GM12878 (cell line): Measurements from ENCODE around the gene LRP1. TPM values are rescaled to one million over a fixed set of nuclear protein-coding genes. Genes with fewer than 3 reads are reported as not detected.

Source experiments
- ATAC-seq: fragments of 200-7000 bp; cut with Tn5 transposase; 3 replicates; pipeline ENCODE4 v1.9.1; 2020; ENCODE audit warnings: mild to moderate bottlenecking, moderate library complexity
- BruUV-seq: library from RNA; stranded (reverse); fragments of 400-500 nt; replicated peaks from 2 replicates; lab custom pipeline; 2021; lab: Mats Ljungman, UMichigan
- CTCF ChIA-PET: fragments of 300-600 bp; sonication (Branson Sonifier 250); formaldehyde crosslinking; extraction: SDS; loops from one replicate; lab custom pipeline; 2021; ENCODE audit warnings: inconsistent platforms; lab: Yijun Ruan, JAX
- POLR2A ChIA-PET: fragments of 350-600 bp; formaldehyde crosslinking; extraction: SDS; loops from one replicate; lab custom pipeline; 2021; ENCODE audit warnings: inconsistent platforms; lab: Charles Lee
- RAD21 ChIA-PET: fragments of 300-600 bp; sonication (Branson Sonifier 250); formaldehyde crosslinking; loops from one replicate; lab custom pipeline; 2023; ENCODE audit warnings: antibody characterized with exemption; ENCODE audit not compliant: unreplicated experiment; lab: Charles Lee
- SMC1A ChIA-PET: fragments of 300-600 bp; sonication (Branson Sonifier 250); formaldehyde crosslinking; loops from one replicate; lab custom pipeline; 2023; ENCODE audit not compliant: unreplicated experiment, uncharacterized antibody; lab: Charles Lee
- DNase-seq: peaks from one replicate; pipeline ENCODE4 v3.0.0-alpha.2; 2011; ENCODE audit warnings: low read depth, low spot score
- FAIRE-seq: peaks from 3 replicates; lab custom pipeline; 2011; peaks lifted over from hg19 to GRCh38; lab: Jason Lieb, UNC
- H2AFZ ChIP-seq: 2 replicates; pipeline ENCODE4 v1.6.0; 2011; ENCODE audit warnings: low read depth, low read length, control low read depth; ENCODE audit not compliant: control insufficient read depth
- H3K27ac ChIP-seq: 2 replicates; pipeline ENCODE4 v1.5.1; 2011; ENCODE audit warnings: control low read depth; ENCODE audit not compliant: control insufficient read depth, insufficient read depth
- H3K27me3 ChIP-seq, 2 experiments: replicated peaks in 1 of 2; 2 replicates each; pipeline versions ENCODE4 v1.6.0 to v1.6.1; 2011; ENCODE audit warnings: low read length in 1 of 2; ENCODE audit not compliant: control insufficient read depth in 2 of 2, insufficient read depth in 2 of 2
- H3K36me3 ChIP-seq, 2 experiments: 2 replicates each; pipeline ENCODE4 v1.5.1; 2011; ENCODE audit warnings: low read length in 1 of 2; ENCODE audit not compliant: control insufficient read depth in 2 of 2, insufficient read depth in 2 of 2
- H3K4me1 ChIP-seq: 2 replicates; pipeline ENCODE4 v1.6.1; 2011; ENCODE audit warnings: mild to moderate bottlenecking, low read length, moderate library complexity, mixed read lengths; ENCODE audit not compliant: control insufficient read depth, insufficient read depth
- H3K4me2 ChIP-seq: 2 replicates; pipeline ENCODE4 v1.6.0; 2011; ENCODE audit warnings: control low read depth; ENCODE audit not compliant: control insufficient read depth, insufficient read depth
- H3K4me3 ChIP-seq: fragments of 200-600 bp; sonication (generic); 2 replicates; pipeline ENCODE4 v1.5.1; 2016
- H3K79me2 ChIP-seq: 2 replicates; pipeline ENCODE4 v1.6.0; 2011; ENCODE audit warnings: low read length; ENCODE audit not compliant: control insufficient read depth, insufficient read depth
- H3K9ac ChIP-seq: 2 replicates; pipeline ENCODE4 v1.8.0; 2011; ENCODE audit warnings: low read length, control low read depth, mixed read lengths; ENCODE audit not compliant: control insufficient read depth, insufficient read depth
- H3K9me3 ChIP-seq: replicated peaks from 3 replicates; pipeline ENCODE4 v1.5.1; 2011; ENCODE audit warnings: mild to moderate bottlenecking, low read length; ENCODE audit not compliant: control insufficient read depth, insufficient read depth
- H4K20me1 ChIP-seq: 2 replicates; pipeline ENCODE4 v1.6.0; 2011; ENCODE audit not compliant: control insufficient read depth, insufficient read depth
- CHD1 ChIP-seq: IDR thresholded peaks from 2 replicates; pipeline ENCODE4 v1.6.1; 2012; ENCODE audit warnings: low read depth, low read length, improper control_type of control experiment
- ESRRA ChIP-seq: IDR thresholded peaks from 2 replicates; pipeline ENCODE4 v1.6.1; 2012; ENCODE audit warnings: mild to moderate bottlenecking, low read length, improper control_type of control experiment
- IKZF2 ChIP-seq, 2 experiments: fragments of 450-650 bp; IDR thresholded peaks; 2 replicates each; pipeline ENCODE4 v1.6.1; 2017; ENCODE audit warnings: mild to moderate bottlenecking in 2 of 2, moderate library complexity in 2 of 2
- KLF5 ChIP-seq: fragments of 450-650 bp; IDR thresholded peaks from 2 replicates; pipeline ENCODE4 v1.6.1; 2014; ENCODE audit warnings: mild to moderate bottlenecking; ENCODE audit not compliant: partially characterized antibody
- NR2F1 ChIP-seq: fragments of 450-650 bp; conservative IDR thresholded peaks from 2 replicates; pipeline ENCODE4 v1.6.1; 2017; ENCODE audit warnings: mild to moderate bottlenecking
- PML ChIP-seq: IDR thresholded peaks from 2 replicates; pipeline ENCODE4 v1.6.1; 2012; ENCODE audit warnings: low read length, inconsistent platforms
- RAD51 ChIP-seq: fragments of 450-650 bp; IDR thresholded peaks from 2 replicates; pipeline ENCODE4 v1.6.1; 2016; ENCODE audit warnings: moderate library complexity, mild to moderate bottlenecking, inconsistent platforms
- SPI1 ChIP-seq: IDR thresholded peaks from 2 replicates; pipeline ENCODE4 v1.6.1; 2011; ENCODE audit warnings: low read depth, mild to moderate bottlenecking, low read length, moderate library complexity, borderline replicate concordance; ENCODE audit not compliant: insufficient read depth
- TARDBP ChIP-seq: IDR thresholded peaks from 2 replicates; pipeline ENCODE4 v1.6.1; 2016; ENCODE audit warnings: borderline replicate concordance
- TBL1XR1 ChIP-seq: IDR thresholded peaks from 2 replicates; pipeline ENCODE4 v1.6.1; 2012; ENCODE audit warnings: low read depth, low read length, improper control_type of control experiment
- YBX1 ChIP-seq: fragments of 450-650 bp; IDR thresholded peaks from 2 replicates; pipeline ENCODE4 v1.6.1; 2016; ENCODE audit warnings: antibody characterized with exemption
- ZNF622 ChIP-seq: fragments of 450-650 bp; IDR thresholded peaks from 2 replicates; pipeline ENCODE4 v1.6.1; 2017; ENCODE audit warnings: mild to moderate bottlenecking, inconsistent platforms
- WGBS: methylation state at CpG from one replicate; pipeline ENCODE4 v1.1.6; 2016; ENCODE audit warnings: low lambda C conversion rate; ENCODE audit not compliant: insufficient replicate concordance, insufficient coverage; ENCODE audit errors: missing lambda C conversion rate; 5-methylcytosine and 5-hydroxymethylcytosine counted together
- in situ Hi-C: fragments of 300-500 bp; cut with MboI; formaldehyde crosslinking; loops from 9 replicates; pipeline ENCODE4 v1.14.3; 2018; ENCODE audit warnings: mixed read lengths
- intact Hi-C: fragments of 100-400 bp; cut with micrococcal nuclease; formaldehyde crosslinking; loops from one replicate; pipeline ENCODE4 v1.14.2; 2022; ENCODE audit not compliant: unreplicated experiment
- polyA plus RNA-seq, 11 experiments: library from polyadenylated mRNA; depleted of rRNA in 4 of 11; unstranded in 6 of 11; stranded (reverse) in 5 of 11; fragments of >200 nt; fragmentation: Nextera tagmentation in 4 of 11; fragmentation: Illumina TruSeq in 1 of 11; extraction: Ambion mirVana in 4 of 11; extraction: Trizol in 1 of 11; gene quantifications; 1 replicate in 1 of 11; 2 replicates in 10 of 11; pipeline versions ENCODE4 v1.2.1 to v1.2.3, GENCODE V29; 2011 to 2016; ENCODE audit warnings: inconsistent platforms in 2 of 11, missing spikeins in 2 of 11, low read depth in 1 of 11
- total RNA-seq, 4 experiments: library from RNA; depleted of rRNA in 3 of 4; stranded (reverse); fragments of >200 nt in 3 of 4; fragmentation: Illumina TruSeq in 1 of 4; extraction: Trizol in 1 of 4; gene quantifications; 2 replicates each; pipeline versions ENCODE4 v1.2.1 to v1.2.3, GENCODE V29; 2013 to 2021
- TF ChIP-seq, protein P1 (sequence below), 3 experiments: IDR thresholded peaks in 2 of 3; conservative IDR thresholded peaks in 1 of 3; 2 replicates each; pipeline ENCODE4 v1.5.1; 2011; ENCODE audit warnings: low read depth in 3 of 3, low read length in 3 of 3, mild to moderate bottlenecking in 3 of 3, control low read depth in 2 of 3, moderate library complexity in 2 of 3, inconsistent platforms in 1 of 3, mixed read lengths in 1 of 3; ENCODE audit not compliant: control insufficient read depth in 2 of 3, insufficient read depth in 1 of 3; ENCODE audit errors: extremely low read depth in 1 of 3
- TF ChIP-seq, protein P2 (sequence below): fragments of 450-650 bp; IDR thresholded peaks from 2 replicates; pipeline ENCODE4 v1.6.1; 2017; ENCODE audit warnings: antibody characterized with exemption, mild to moderate bottlenecking, moderate library complexity
- TF ChIP-seq, protein P3 (sequence below): IDR thresholded peaks from 2 replicates; pipeline ENCODE4 v1.6.1; 2012; ENCODE audit warnings: improper control_type of control experiment, low read depth, low read length; ENCODE audit not compliant: insufficient replicate concordance

Gene LRP1
- total and polyA plus RNA-seq, 10 of the 15 experiments (the other 5 are each of a cell fraction or from before 2014, with no cell fraction given), result under 0.01 to 1.1 (median 0.20) TPM; not detected in 2

DNA sequence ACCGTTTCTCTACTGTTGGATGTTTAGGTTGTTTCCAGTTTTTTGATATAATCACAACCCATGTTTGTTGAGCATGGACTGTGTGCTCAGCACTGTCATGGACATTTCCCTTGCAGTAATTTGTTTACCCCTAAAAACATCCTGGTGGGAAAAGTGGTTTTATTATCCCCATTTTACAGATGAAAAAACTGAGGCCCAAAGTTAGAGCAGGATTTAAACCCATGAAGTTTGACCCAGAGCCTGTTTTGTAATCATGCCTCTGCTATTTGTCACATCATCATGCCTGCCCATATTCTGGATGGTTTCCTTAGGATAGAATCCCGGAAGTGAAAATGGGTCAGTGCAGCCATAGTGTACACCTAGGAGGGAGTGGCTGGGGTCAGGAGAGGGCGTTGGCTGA, 36.2 kb downstream of the LRP1 start:
- WGBS, result 42% methylated on average over 3 of the region's 3 CpGs
- no peak overlapping the region for H2AFZ ChIP-seq
- BruUV-seq, result no TSS peak
- H4K20me1 ChIP-seq, result peaks cover 3% of the 10 kb centered on the region; the same call in 1 of the 2 replicates
- H3K9me3 ChIP-seq, result no peaks in the 10 kb centered on the region
- no peaks in the 10 kb centered on the region for H3K79me2 ChIP-seq
- no peak for FAIRE-seq
- no peak overlapping the region for H3K27ac ChIP-seq
- SMC1A ChIA-PET, result no interaction called here
- H3K36me3 ChIP-seq, result no peaks in the 10 kb centered on the region
- DNase-seq, result no peak
- ATAC-seq, result no peak
- H3K27me3 ChIP-seq, result no peaks in the 10 kb centered on the region
- POLR2A ChIA-PET, result no interaction called here
- H3K4me1 ChIP-seq, result no peaks in the 10 kb centered on the region; the same call in 1 of the 2 replicates
- no peak overlapping the region for H3K4me3 ChIP-seq
- TF ChIP-seq, protein P1, sequence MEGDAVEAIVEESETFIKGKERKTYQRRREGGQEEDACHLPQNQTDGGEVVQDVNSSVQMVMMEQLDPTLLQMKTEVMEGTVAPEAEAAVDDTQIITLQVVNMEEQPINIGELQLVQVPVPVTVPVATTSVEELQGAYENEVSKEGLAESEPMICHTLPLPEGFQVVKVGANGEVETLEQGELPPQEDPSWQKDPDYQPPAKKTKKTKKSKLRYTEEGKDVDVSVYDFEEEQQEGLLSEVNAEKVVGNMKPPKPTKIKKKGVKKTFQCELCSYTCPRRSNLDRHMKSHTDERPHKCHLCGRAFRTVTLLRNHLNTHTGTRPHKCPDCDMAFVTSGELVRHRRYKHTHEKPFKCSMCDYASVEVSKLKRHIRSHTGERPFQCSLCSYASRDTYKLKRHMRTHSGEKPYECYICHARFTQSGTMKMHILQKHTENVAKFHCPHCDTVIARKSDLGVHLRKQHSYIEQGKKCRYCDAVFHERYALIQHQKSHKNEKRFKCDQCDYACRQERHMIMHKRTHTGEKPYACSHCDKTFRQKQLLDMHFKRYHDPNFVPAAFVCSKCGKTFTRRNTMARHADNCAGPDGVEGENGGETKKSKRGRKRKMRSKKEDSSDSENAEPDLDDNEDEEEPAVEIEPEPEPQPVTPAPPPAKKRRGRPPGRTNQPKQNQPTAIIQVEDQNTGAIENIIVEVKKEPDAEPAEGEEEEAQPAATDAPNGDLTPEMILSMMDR (IDR thresholded peaks at IDR 0.05 in 2 of 3, conservative IDR thresholded peaks at IDR 0.05 in 1 of 3; ENCODE audit: control insufficient read depth in 2 of 3, extremely low read depth in 1 of 3, insufficient read depth in 1 of 3, low read depth in 3 of 3, low read length in 3 of 3), result no peak
- TF ChIP-seq TARDBP, result no peak
- no peak for TF ChIP-seq PML
- no peak for TF ChIP-seq KLF5
- TF ChIP-seq ZNF622, result no peak
- no peak for TF ChIP-seq CHD1
- TF ChIP-seq IKZF2 (IDR thresholded peaks at IDR 0.05), result no peak
- no peak for TF ChIP-seq TBL1XR1
- TF ChIP-seq ESRRA, result no peak
- no peak for TF ChIP-seq YBX1
- TF ChIP-seq, protein P2, sequence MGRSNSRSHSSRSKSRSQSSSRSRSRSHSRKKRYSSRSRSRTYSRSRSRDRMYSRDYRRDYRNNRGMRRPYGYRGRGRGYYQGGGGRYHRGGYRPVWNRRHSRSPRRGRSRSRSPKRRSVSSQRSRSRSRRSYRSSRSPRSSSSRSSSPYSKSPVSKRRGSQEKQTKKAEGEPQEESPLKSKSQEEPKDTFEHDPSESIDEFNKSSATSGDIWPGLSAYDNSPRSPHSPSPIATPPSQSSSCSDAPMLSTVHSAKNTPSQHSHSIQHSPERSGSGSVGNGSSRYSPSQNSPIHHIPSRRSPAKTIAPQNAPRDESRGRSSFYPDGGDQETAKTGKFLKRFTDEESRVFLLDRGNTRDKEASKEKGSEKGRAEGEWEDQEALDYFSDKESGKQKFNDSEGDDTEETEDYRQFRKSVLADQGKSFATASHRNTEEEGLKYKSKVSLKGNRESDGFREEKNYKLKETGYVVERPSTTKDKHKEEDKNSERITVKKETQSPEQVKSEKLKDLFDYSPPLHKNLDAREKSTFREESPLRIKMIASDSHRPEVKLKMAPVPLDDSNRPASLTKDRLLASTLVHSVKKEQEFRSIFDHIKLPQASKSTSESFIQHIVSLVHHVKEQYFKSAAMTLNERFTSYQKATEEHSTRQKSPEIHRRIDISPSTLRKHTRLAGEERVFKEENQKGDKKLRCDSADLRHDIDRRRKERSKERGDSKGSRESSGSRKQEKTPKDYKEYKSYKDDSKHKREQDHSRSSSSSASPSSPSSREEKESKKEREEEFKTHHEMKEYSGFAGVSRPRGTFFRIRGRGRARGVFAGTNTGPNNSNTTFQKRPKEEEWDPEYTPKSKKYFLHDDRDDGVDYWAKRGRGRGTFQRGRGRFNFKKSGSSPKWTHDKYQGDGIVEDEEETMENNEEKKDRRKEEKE, result no peak
- no peak for TF ChIP-seq NR2F1
- TF ChIP-seq, protein P3, sequence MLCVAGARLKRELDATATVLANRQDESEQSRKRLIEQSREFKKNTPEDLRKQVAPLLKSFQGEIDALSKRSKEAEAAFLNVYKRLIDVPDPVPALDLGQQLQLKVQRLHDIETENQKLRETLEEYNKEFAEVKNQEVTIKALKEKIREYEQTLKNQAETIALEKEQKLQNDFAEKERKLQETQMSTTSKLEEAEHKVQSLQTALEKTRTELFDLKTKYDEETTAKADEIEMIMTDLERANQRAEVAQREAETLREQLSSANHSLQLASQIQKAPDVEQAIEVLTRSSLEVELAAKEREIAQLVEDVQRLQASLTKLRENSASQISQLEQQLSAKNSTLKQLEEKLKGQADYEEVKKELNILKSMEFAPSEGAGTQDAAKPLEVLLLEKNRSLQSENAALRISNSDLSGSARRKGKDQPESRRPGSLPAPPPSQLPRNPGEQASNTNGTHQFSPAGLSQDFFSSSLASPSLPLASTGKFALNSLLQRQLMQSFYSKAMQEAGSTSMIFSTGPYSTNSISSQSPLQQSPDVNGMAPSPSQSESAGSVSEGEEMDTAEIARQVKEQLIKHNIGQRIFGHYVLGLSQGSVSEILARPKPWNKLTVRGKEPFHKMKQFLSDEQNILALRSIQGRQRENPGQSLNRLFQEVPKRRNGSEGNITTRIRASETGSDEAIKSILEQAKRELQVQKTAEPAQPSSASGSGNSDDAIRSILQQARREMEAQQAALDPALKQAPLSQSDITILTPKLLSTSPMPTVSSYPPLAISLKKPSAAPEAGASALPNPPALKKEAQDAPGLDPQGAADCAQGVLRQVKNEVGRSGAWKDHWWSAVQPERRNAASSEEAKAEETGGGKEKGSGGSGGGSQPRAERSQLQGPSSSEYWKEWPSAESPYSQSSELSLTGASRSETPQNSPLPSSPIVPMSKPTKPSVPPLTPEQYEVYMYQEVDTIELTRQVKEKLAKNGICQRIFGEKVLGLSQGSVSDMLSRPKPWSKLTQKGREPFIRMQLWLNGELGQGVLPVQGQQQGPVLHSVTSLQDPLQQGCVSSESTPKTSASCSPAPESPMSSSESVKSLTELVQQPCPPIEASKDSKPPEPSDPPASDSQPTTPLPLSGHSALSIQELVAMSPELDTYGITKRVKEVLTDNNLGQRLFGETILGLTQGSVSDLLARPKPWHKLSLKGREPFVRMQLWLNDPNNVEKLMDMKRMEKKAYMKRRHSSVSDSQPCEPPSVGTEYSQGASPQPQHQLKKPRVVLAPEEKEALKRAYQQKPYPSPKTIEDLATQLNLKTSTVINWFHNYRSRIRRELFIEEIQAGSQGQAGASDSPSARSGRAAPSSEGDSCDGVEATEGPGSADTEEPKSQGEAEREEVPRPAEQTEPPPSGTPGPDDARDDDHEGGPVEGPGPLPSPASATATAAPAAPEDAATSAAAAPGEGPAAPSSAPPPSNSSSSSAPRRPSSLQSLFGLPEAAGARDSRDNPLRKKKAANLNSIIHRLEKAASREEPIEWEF, result no peak
- no peak for TF ChIP-seq SPI1
- TF ChIP-seq RAD51, result no peak
- no peak overlapping the region for H3K9ac ChIP-seq
- H3K4me2 ChIP-seq, result no peak overlapping the region
- in situ Hi-C loops, result no loop called here
- intact Hi-C loops, result no loop called here
- RAD21 ChIA-PET, result no interaction called here
- CTCF ChIA-PET, result no interaction called here
